ENCODE results near the gene ARHGAP40. TPM values are rescaled to one million over a fixed set of nuclear protein-coding genes. Genes with fewer than 3 reads are reported as not detected.

Gene ARHGAP40
- total and polyA plus RNA-seq, 2 donors (not counting 3 experiments of a cell fraction or from before 2014, with no cell fraction given): 0.18 to 0.20 TPM

GRCh38 chr20:38623061-38623460, 21.5 kb downstream of the ARHGAP40 start:
- H3K9me1 ChIP-seq (replicated peaks; ENCODE audit: control insufficient read depth, extremely low read depth, insufficient read depth, low read length): no peaks in the 10 kb centered on the region
- intact Hi-C loops (cut with micrococcal nuclease): no loop called here
- H3K9me3 ChIP-seq (replicated peaks; ENCODE audit: control insufficient read depth, insufficient read depth, low read length): no peaks in the 10 kb centered on the region
- H3K27me3 ChIP-seq (ENCODE audit: control insufficient read depth in 2 of 2, insufficient read depth in 2 of 2, low read length in 2 of 2): peaks cover 12 to 15% of the 10 kb centered on the region in 2 experiments
- FAIRE-seq (no peak), DNase-seq (ENCODE audit: low read depth, low spot score) (no peak)
- no peak overlapping the region for H3K4me3 ChIP-seq (replicated peaks in 1 of 3; ENCODE audit: insufficient read depth in 1 of 3, low read depth in 1 of 3, low read length in 3 of 3)
- BruUV-seq (replicated peaks): no TSS peak
- ChIA-PET CTCF (interaction anchor here (0.9 to 3.0 kb wide), 3 partner anchors 8 to 303 kb away, joined by 3 to 12 read pairs (median 3); partner anchors contain the start of gene FAM83D), POLR2A (no interaction called here)
- H3K4me2 ChIP-seq (ENCODE audit: insufficient read depth, low read length): no peak overlapping the region
- H3K36me3 ChIP-seq (ENCODE audit: control insufficient read depth in 2 of 2, extremely low read depth in 1 of 2, insufficient read depth in 2 of 2, low read length in 2 of 2): no peaks in the 10 kb centered on the region
- no peak overlapping the region for H3K27ac ChIP-seq (ENCODE audit: insufficient read depth, low read depth, low read length)
- dilution Hi-C loops (cut with MboI; ENCODE audit: extremely low pct_ligation_motif_present, low sequenced_read_pairs): no loop called here
- no peak overlapping the region for H3K9ac ChIP-seq (replicated peaks; ENCODE audit: extremely low read depth, insufficient read depth, low read length)
- H3K79me2 ChIP-seq (ENCODE audit: control insufficient read depth, insufficient read depth, low read length): no peaks in the 10 kb centered on the region
- H4K20me1 ChIP-seq (replicated peaks; ENCODE audit: control insufficient read depth, extremely low read depth, insufficient read depth, low read length): no peaks in the 10 kb centered on the region
- TF ChIP-seq MYC (IDR thresholded peaks at IDR 0.05; ENCODE audit: low read depth, low read length) (no peak), FOS (IDR thresholded peaks at IDR 0.05; ENCODE audit: borderline replicate concordance, insufficient read depth, low read length) (no peak), CTCF (IDR thresholded peaks at IDR 0.05; ENCODE audit: extremely low read depth in 1 of 2, insufficient read depth in 1 of 2, low read depth in 1 of 2, low read length in 2 of 2) (no peak), GATA2 (IDR thresholded peaks at IDR 0.05; ENCODE audit: insufficient read depth, insufficient read length, low read depth, low read length) (no peak), POLR2A (IDR thresholded peaks at IDR 0.05; ENCODE audit: low read depth, low read length) (no peak), JUN (IDR thresholded peaks at IDR 0.05; ENCODE audit: borderline replicate concordance, insufficient read depth, insufficient read length, low read depth) (no peak), POLR2AphosphoS5 (IDR thresholded peaks at IDR 0.05; ENCODE audit: insufficient read depth, low read depth, low read length) (no peak), EZH2 (IDR thresholded peaks at IDR 0.05; ENCODE audit: borderline replicate concordance, low read depth, low read length, severe bottlenecking) (no peak), MAX (IDR thresholded peaks at IDR 0.05; ENCODE audit: insufficient read depth, insufficient read length) (no peak)
- no peak overlapping the region for H2AFZ ChIP-seq (ENCODE audit: low read depth, low read length)
- H3K4me1 ChIP-seq (ENCODE audit: control insufficient read depth, extremely low read depth, insufficient read depth, low read length): no peaks in the 10 kb centered on the region

All from endothelial cell of umbilical vein (primary cell).